Measurements from ENCODE around the gene TACR2.

Gene TACR2

GRCh38 chr10:69400936-69401335 is 15.8 kb downstream of the TACR2 start:
- DNase-seq, result no peak

DNA sequence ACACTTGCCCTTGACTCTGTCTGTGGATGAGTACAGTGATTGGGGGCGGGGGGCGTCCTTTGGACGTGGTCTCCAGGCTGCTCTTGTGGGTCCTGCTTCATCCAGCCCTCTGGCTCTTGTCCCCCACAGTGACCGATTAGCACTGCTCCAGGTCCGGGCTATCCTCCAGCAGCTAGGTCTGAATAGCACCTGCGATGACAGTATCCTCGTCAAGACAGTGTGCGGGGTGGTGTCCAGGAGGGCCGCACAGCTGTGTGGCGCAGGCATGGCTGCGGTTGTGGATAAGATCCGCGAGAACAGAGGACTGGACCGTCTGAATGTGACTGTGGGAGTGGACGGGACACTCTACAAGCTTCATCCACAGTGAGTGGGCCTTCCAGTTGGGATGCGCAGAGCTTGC is 18.3 kb downstream of the TACR2 start:
- no peak for DNase-seq

- no peak for DNase-seq
Measured at GRCh38 chr10:69397972-69398371, 18.7 kb downstream of the TACR2 start.

DNA sequence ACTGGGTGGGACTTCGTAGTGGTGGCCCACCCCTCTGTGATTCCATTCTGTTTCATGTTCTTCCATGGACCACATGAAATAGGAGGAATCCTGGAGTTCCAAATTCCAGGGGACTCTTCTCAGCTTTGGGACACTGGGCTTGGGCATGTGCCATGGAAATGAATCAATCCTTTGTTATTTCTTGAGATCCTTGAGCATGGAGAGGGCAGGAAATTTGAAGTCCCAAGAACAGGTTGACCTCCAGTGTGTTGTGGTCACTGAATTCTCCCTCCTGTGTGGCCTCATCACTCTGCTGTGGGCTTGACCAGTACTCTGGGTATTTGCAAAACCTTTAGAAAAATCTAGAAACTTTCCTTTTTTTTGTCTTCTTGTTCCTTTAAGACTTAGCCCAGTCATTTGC is 22.7 kb downstream of the TACR2 start:
- no peak for DNase-seq

- no peak for DNase-seq
Measured at GRCh38 chr10:69392481-69393000, 24.2 kb downstream of the TACR2 start.

- no peak for DNase-seq
Measured at GRCh38 chr10:69391158-69391557, 25.6 kb downstream of the TACR2 start.

GRCh38 chr10:69389827-69390490 is 26.8 kb downstream of the TACR2 start:
- DNase-seq, result no peak

DNA sequence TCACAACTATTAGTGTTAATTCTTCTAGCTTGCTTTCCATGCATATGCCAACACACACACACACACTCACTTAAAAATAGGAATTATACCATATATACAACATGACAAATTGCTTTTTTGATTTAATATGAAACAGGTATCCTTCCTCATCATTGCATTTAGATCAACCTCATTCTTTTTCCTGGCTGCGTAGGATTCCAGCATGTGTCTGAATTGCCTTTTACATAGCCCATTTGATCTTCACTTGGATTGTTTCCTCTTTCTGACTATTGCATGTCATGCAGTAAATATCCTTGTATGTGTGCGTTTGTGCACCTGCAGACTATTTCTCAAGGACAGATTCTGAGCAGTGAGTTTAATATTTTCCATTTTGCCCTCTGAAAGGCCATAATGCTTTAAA is 28.2 kb downstream of the TACR2 start:
- no peak for DNase-seq

- DNase-seq, result no peak
Measured at GRCh38 chr10:69387500-69387899, 29.2 kb downstream of the TACR2 start.

DNA sequence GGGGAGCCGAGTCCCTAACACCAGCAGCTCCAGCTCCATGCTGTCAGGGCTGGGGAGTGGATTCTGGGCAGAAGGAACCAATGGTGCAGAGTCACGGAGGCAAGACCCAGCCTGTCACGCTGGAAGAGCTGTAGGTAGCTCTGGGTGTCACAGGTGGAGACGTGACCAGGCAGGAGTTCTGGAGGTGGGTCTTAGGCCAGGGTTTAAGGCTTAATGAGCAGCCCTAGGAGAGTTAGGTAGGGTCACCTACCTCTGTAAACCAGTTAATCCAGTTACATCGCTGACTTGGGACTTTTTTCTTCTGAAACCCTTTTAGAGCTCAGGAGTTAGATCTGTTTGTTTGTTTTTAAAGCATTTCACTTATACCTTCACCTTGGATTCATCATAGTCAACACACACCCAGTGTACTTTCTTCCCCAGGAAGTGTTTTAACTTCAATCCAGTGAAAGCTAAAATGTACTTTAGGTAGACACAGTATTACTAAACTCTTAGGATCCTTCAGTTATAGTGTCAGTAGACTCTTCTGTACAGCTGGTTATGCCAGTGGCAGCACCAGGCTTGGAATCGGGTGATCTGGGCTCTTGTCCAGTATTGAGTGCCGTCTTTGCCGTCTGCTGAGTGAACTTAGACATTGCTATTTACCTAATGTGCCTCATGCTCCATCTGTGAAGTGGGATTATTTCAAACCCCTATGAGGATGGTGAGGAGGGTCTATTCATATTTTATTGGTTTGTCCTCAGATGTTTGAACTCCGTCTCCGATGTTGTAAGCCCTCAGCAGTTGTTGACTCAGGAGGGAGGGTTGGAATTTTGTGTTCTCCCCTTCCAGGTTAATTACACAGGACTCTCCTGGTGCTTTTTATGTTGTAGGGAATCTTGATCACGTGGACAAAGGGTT is 31.0 kb downstream of the TACR2 start:
- DNase-seq, result no peak

DNA sequence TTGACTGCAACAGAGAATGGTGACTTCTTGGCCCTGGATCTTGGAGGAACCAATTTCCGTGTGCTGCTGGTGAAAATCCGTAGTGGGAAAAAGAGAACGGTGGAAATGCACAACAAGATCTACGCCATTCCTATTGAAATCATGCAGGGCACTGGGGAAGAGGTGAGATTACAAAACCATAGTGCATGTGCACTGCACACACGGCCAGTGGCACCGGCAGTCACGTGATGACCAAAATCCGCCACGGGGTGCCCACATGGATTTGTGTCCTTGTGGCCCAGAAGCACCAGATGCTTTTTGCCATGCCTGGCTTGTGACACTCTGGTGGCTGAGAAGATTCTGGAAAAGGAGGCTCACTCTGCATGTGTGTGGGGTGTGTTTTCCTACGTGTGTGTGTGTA is 32.4 kb downstream of the TACR2 start:
- no peak for DNase-seq

- no peak for DNase-seq
Measured at GRCh38 chr10:69383558-69383957, 33.2 kb downstream of the TACR2 start.

GRCh38 chr10:69382382-69383117 is 34.2 kb downstream of the TACR2 start:
- DNase-seq, result no peak

DNA sequence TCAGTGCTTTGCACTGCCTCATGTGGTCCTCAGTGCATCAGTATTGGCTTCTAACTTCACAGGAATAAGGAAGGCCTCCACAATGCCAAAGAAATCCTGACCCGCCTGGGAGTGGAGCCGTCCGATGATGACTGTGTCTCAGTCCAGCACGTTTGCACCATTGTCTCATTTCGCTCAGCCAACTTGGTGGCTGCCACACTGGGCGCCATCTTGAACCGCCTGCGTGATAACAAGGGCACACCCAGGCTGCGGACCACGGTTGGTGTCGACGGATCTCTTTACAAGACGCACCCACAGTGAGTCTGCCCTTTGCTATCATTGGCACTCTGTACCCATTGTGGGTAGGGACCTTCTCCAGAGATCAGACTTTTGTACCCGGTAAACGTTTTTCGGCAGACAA is 36.9 kb downstream of the TACR2 start:
- no peak for DNase-seq

DNA sequence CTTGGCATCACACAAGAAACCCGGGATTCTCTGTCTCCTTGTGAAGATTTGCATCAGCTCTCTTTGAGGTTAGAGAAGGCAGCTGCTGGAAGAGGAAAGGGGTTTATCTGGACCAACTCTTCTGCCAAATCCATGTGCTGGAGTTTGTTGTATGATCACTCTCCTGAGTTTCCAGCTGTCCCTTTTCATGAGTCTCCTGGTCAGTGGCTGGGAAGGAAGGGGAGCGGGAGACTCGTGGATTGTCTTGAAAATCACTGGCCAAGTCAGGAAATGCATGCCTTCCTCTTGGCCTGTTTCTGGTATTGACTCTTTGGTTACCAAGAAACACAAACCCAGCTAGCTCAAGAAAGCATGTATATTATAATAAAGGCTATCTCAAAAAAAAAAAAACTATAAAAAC is 38.8 kb downstream of the TACR2 start:
- DNase-seq, result no peak

GRCh38 chr10:69377191-69377590 is 39.5 kb downstream of the TACR2 start:
- no peak for DNase-seq

DNA sequence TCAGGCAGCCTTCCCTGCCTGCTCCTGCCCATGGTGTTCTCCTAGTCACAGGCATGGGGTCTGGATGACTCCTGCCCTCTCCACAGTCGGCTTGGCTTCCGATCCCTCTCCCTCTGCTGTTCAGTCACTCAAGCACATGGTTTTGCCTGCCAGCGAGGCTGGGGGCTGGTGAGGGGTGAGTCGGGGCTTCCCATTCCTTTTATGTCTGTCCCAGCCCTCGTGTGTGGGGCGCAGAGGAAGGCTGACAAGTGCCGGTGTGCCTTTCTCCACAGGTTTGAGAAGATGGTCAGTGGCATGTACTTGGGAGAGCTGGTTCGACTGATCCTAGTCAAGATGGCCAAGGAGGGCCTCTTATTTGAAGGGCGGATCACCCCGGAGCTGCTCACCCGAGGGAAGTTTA is 40.1 kb downstream of the TACR2 start:
- DNase-seq, result no peak

DNA sequence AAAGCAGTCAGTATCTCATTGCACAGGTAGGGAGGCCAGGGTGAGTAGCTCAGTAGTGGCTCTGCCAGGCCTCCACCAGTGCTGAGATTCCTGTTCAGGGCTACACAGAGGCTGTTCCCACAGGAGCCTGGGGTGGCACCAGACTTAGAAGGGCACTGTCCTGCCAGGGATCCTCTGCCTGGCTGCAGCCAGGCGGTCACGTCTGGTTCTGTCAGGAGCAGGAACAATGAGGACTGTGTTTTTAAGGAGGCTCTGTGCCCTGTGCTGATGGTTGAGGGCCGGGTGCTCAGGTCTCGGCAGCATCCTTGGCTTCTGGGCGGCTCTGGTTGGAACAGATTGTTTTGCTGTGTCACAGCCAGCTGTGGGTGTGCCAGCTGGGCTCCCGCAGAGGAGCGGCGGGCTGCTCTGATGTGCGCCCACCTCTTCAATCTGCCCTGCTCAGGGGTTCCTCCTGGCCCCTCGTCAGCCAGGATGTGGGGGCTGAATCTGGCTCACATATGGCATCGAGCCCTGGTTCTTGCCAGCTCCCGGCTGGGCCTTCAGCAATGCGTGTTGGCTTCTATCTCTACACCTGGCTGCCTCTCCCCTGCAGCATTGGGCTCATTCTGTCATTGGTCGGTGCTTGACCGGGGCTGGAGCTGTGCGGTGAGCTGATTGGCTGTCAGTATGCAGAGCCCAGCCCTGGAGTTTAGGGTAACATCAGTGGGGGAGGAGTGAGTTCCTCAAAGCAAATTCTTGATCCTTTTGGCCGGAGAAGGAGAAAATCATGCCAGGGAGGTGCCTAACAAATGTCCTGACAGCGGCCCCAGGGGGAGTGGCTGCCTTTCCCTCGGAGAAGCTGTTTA is 41.2 kb downstream of the TACR2 start:
- DNase-seq, result no peak

DNA sequence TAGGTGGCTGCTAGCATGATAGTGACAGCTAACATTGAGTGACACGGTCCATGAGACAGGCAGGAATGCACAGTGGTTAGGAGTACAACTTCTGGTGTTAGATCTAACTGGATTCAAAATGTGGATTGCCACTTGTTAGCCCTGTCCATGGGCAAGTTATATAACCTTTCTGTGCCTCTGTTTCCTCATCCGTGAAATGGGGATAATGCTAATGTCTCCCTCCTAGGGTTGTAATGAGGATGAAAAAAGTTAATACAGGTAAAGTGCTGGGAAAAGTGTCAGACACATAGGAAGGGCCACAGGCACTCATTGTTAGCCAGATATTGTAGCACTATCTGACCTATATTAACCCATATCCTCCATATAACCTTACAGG is 41.8 kb downstream of the TACR2 start:
- DNase-seq, result no peak

- no peak for DNase-seq
Measured at GRCh38 chr10:69374242-69374641, 42.5 kb downstream of the TACR2 start.

DNA sequence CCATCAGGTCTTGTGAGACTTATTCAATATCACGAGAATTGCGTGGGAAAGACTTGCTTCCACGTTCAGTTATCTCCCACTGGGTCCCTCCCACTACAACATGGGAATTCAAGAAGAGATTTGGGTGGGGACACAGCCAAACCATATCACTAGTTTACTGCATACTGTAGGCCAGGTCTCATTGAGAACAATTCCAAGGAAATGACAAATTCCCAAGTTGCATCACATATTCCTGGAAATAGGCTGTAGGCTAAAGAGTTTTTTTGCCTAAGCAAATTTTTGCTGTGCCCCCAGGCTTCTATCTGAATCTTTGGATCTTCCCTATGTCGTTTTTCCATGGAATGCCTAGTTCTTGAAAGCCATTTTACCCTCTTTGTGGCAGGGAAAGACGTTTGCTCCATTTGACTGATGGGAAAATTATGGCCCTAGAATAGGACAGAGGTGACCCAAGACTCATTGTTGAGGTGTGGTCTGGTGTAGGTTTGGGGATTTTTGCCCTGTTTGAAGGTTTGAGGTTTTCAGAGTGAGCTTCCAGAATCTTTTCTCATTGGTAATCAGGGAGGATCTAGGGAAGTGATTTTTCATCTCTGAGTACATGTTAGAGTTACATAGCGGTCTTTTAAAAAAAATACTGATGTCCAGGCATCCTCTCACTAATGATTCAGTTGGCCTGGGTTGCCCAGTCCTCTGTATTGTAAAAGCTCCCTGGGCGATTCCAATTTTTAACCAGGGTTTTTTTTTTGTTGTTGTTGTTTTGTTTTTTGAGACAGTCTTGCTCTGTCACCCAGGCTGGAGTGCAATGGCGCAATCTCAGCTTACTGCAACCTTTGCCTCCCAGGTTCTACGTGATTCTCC is 44.4 kb downstream of the TACR2 start:
- no peak for DNase-seq

DNA sequence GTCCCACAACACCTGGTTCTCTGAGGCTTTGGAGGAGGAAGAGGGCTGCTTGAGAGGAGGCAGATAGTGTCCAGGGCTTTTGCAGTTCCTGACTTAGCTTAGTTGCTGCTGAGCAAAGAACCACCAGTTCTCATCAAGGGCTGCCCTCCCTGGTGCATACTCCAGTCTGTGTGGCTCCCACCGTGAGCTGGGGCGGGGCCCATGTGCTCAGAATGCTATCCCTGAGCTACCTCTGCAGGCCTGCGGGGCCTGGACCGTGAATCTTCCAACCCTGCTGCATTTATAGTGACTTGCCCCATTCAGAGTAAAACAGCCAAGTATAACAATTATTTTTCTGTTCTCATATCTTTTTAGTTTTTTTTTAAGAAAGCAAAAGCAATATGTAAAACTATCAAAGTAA is 49.2 kb downstream of the TACR2 start:
- DNase-seq, result no peak

Measured in activated gamma-delta T cell (primary cell).